Measurements from ENCODE around the gene SRSF1.

Gene SRSF1

GRCh38 chr17:58010067-58010799 is 3.2 kb upstream of the SRSF1 start:
- no peak for DNase-seq

GRCh38 chr17:58007781-58008706 is 998 bp upstream of the SRSF1 start:
- DNase-seq, result peak in 1 of 2 experiments; percentile 78

GRCh38 chr17:58006560-58006923 is 504 bp downstream of the SRSF1 start:
- DNase-seq, result peak in 1 of 2 experiments; percentile 37

- DNase-seq, result no peak
Measured at GRCh38 chr17:58005728-58006559, 1.1 kb downstream of the SRSF1 start.

- no peak for DNase-seq
Measured at GRCh38 chr17:58005031-58005727, 1.9 kb downstream of the SRSF1 start.

GRCh38 chr17:58004060-58004459 is 3.0 kb downstream of the SRSF1 start:
- DNase-seq, result no peak

GRCh38 chr17:58002973-58003372 is 4.1 kb downstream of the SRSF1 start:
- no peak for DNase-seq

GRCh38 chr17:58002154-58002948 is 4.7 kb downstream of the SRSF1 start:
- DNase-seq, result no peak

GRCh38 chr17:58001461-58002124 is 5.5 kb downstream of the SRSF1 start:
- DNase-seq, result no peak

GRCh38 chr17:57999496-58000017 is 7.5 kb downstream of the SRSF1 start:
- DNase-seq, result peak; percentile 15 to 21

GRCh38 chr17:57999010-57999495 is 8.0 kb downstream of the SRSF1 start:
- no peak for DNase-seq

GRCh38 chr17:57997085-57997809 is 9.8 kb downstream of the SRSF1 start:
- DNase-seq, result no peak

- peak; percentile 32 to 49 for DNase-seq
Measured at GRCh38 chr17:57995076-57995956, 11.7 kb downstream of the SRSF1 start.

GRCh38 chr17:57994436-57994835 is 12.6 kb downstream of the SRSF1 start:
- no peak for DNase-seq

GRCh38 chr17:57993471-57994365 is 13.3 kb downstream of the SRSF1 start:
- peak; percentile 42 to 46 for DNase-seq

- DNase-seq, result no peak
Measured at GRCh38 chr17:57991537-57991936, 15.5 kb downstream of the SRSF1 start.

- DNase-seq, result no peak
Measured at GRCh38 chr17:57990037-57990436, 17.0 kb downstream of the SRSF1 start.

Data from NCI-H187 (cell line).